Fibroblast of the aortic adventitia (primary cell): Measurements from ENCODE around the gene FURIN. TPM values are rescaled to one million over a fixed set of nuclear protein-coding genes. Genes with fewer than 3 reads are reported as not detected.

ENCODE experiments used
- DNase-seq: peaks from one replicate; pipeline ENCODE4 v3.0.0-alpha.2; 2010; ENCODE audit warnings: low read depth
- H3K4me3 ChIP-seq: 2 replicates; pipeline ENCODE4 v1.5.1; 2011; ENCODE audit warnings: low read depth, mild to moderate bottlenecking, control low read depth, low read length, moderate library complexity
- CTCF ChIP-seq: IDR thresholded peaks from 2 replicates; pipeline ENCODE4 v1.5.1; 2011; ENCODE audit warnings: mild to moderate bottlenecking, low read length, control low read depth, inconsistent platforms; ENCODE audit not compliant: insufficient read depth
- total RNA-seq: library from RNA; depleted of rRNA; stranded (reverse); fragments of >200 nt; gene quantifications from 2 replicates; pipeline ENCODE4 v1.2.3, GENCODE V29; 2012; ENCODE audit warnings: low replicate concordance

The FURIN gene
- total RNA-seq, 1 donor, result 45.0 TPM

- no peak for TF ChIP-seq CTCF
- H3K4me3 ChIP-seq, result no peak overlapping the region
- DNase-seq, result no peak
These were observed 11.5 kb downstream of the FURIN start for GRCh38 chr15:90879730-90880366.

DNA sequence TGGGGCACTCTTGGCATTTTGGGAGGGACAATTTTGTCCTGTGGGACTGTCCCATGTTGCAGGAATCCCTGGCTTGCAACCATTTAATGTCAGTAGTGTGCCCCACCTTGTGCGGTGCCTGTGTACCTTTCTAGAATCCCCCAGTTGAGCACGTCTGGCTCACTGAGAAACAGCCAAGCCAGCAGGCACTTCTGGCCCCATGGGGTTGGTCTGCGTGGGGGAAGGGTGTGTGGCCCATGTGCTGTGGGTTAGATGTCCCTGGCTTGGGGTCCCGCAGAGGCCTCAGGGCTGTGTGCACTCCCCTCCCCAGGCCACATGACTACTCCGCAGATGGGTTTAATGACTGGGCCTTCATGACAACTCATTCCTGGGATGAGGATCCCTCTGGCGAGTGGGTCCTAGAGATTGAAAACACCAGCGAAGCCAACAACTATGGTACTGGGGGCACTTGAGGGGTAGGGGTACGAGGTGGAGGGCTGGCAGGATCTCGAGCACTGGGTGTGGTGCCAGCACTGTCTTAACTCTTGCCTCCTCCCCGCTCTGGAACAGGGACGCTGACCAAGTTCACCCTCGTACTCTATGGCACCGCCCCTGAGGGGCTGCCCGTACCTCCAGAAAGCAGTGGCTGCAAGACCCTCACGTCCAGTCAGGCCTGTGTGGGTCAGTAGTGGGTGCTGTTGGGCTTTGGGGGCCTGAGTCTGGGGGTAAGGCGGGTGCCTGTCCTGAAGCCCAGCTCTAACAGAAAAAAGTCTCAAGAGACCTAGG is 12.2 kb downstream of the FURIN start:
- TF ChIP-seq CTCF, result no peak
- no peak overlapping the region for H3K4me3 ChIP-seq
- DNase-seq, result no peak

DNA sequence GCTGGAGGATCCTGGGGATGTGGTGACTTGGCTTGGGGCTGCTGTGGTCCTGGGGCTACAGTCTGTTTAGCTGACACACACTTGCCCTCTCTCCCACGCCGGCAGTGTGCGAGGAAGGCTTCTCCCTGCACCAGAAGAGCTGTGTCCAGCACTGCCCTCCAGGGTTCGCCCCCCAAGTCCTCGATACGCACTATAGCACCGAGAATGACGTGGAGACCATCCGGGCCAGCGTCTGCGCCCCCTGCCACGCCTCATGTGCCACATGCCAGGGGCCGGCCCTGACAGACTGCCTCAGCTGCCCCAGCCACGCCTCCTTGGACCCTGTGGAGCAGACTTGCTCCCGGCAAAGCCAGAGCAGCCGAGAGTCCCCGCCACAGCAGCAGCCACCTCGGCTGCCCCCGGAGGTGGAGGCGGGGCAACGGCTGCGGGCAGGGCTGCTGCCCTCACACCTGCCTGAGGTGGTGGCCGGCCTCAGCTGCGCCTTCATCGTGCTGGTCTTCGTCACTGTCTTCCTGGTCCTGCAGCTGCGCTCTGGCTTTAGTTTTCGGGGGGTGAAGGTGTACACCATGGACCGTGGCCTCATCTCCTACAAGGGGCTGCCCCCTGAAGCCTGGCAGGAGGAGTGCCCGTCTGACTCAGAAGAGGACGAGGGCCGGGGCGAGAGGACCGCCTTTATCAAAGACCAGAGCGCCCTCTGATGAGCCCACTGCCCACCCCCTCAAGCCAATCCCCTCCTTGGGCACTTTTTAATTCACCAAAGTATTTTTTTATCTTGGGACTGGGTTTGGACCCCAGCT is 13.0 kb downstream of the FURIN start:
- TF ChIP-seq CTCF, result no peak
- H3K4me3 ChIP-seq, result no peak overlapping the region
- no peak for DNase-seq

GRCh38 chr15:90881978-90882721 is 13.8 kb downstream of the FURIN start:
- H3K4me3 ChIP-seq, result no peak overlapping the region

GRCh38 chr15:90882781-90883525 is 14.6 kb downstream of the FURIN start:
- no peak overlapping the region for H3K4me3 ChIP-seq
- DNase-seq, result no peak
- no peak for TF ChIP-seq CTCF

More at GRCh38 chr15:90881978-90882721, 13.8 kb downstream of the FURIN start:
- no peak for DNase-seq
- no peak for TF ChIP-seq CTCF

GRCh38 chr15:90883526-90883975 is 15.2 kb downstream of the FURIN start:
- no peak for TF ChIP-seq CTCF
- peak overlapping the region; percentile 59 for H3K4me3 ChIP-seq
- DNase-seq, result peak; percentile 39
